Naive thymus-derived CD8-positive, alpha-beta T cell (primary cell): ENCODE data around the gene LOXL4. TPM values are rescaled to one million over a fixed set of nuclear protein-coding genes. Genes with fewer than 3 reads are reported as not detected.

Experiments
- polyA plus RNA-seq, 3 donors: library from polyadenylated mRNA; unstranded; fragments of 300-500 nt; fragmentation: Illumina TruSeq; gene quantifications; one replicate each; pipeline ENCODE4 v1.2.3, GENCODE V29; 2021
- total RNA-seq, 8 experiments: library from RNA in 2 of 8; stranded (reverse) in 2 of 8; gene quantifications; one replicate each; pipeline ENCODE4 v1.2.3 and lab custom pipeline; 2021 to 2026

LOXL4 gene
- total and polyA plus RNA-seq, 5 experiments from 2014 or later: 0.12 TPM; not detected in 4

Other genes with a start within 250 kb of the LOXL4 start
- not detected for gene CRTAC1, start 237.6 kb downstream of the LOXL4 start, total RNA-seq
- gene CRTAC1, start 237.6 kb downstream of the LOXL4 start, polyA plus RNA-seq: not detected
- gene R3HCC1L, start 133.5 kb downstream of the LOXL4 start, total RNA-seq: 10 to 100 TPM; 27.0 to 28.8 TPM
- 10 to 100 TPM in 2 of 3 donors, 1 to 10 TPM in 1; 7.3 to 14.2 (median 11.4) TPM for gene R3HCC1L, start 133.5 kb downstream of the LOXL4 start, polyA plus RNA-seq
- 10 to 100 TPM; 20.3 TPM for gene PYROXD2, start 147.0 kb upstream of the LOXL4 start, total RNA-seq
- 1 to 10 TPM; 3.8 to 5.7 (median 4.4) TPM for gene PYROXD2, start 147.0 kb upstream of the LOXL4 start, polyA plus RNA-seq
- 10 to 100 TPM; 80.6 to 86.6 TPM for gene HPS1, start 178.7 kb upstream of the LOXL4 start, total RNA-seq
- gene HPS1, start 178.7 kb upstream of the LOXL4 start, polyA plus RNA-seq: 10 to 100 TPM; 50.9 to 73.8 (median 62.0) TPM